WI38 (cell line): ENCODE results near the gene TBC1D20.
"Not testable (repeated sequence)": the region's sequence is repeated elsewhere in the genome, so short reads cannot be mapped to it uniquely, and the experiment has no call there.

Source experiments
- H3K4me3 ChIP-seq: 2 replicates; pipeline ENCODE4 v1.5.1; 2011; ENCODE audit warnings: low read depth, mild to moderate bottlenecking, control low read depth, low read length
- CTCF ChIP-seq: IDR thresholded peaks from 2 replicates; pipeline ENCODE4 v1.5.1; 2012; ENCODE audit warnings: low read depth, mild to moderate bottlenecking, control low read depth, low read length

Gene TBC1D20

GRCh38 chr20:458776-459175, 3.6 kb downstream of the TBC1D20 start:
- TF ChIP-seq CTCF = no peak
- no peak overlapping the region for H3K4me3 ChIP-seq

GRCh38 chr20:454951-455350, 7.4 kb downstream of the TBC1D20 start:
- H3K4me3 ChIP-seq = no peak overlapping the region
- no peak for TF ChIP-seq CTCF

DNA sequence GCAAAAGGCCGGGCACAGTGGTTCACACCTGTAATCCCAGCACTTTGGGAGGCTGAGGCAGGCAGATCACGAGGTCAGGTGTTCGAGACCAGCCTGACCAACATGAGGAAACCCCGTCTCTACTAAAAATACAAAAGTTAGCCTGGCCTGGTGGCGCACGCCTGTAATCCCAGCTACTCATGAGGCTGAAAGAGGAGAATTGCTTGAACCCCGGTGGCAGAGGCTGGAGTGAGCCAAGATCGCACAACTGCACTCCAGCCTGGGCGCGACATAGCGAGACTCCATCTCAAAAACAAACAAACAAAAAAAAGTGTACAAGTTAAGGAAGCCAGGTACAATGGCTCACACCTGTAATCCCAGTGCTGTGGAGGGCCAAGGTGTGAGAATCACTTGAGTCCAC, 10.3 kb downstream of the TBC1D20 start:
- not testable (repeated sequence) for H3K4me3 ChIP-seq

DNA sequence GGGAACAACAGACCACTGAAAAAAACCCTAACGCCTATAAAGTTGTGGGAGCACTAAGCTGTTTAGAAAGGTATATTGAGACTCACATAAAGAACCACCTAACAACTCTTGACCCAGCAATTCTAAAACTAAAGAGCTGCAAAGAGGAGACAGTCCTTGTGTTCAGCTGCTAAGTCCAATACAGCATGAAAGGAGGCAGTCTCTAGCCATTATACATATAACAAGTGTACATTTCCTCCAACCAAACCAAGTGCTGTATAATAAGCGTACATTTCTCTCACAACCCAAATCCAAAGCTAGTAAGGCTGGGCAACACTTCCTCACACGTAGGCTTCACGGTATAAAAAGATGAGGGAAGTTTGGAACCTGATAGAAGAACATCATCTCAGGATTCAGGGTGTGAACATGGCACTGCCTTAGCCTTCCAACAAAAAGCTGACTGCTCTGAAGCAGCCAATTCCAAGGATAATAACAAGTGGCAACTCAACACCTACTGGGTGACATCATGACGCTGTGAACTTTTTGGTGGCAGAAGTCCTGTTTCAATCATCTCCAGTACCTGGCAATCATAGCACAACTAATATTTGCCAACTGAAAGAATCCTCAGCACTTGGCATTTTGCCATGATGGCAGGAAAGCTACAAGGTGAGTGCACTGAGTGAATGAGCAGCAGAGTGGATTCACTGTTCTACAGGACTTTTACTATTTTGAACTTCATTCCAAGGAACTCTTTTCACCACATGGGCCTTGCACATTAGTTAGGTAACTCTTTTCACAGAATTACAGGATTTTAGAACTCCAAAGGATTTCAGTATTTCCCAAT, 16.6 kb downstream of the TBC1D20 start:
- TF ChIP-seq CTCF = no peak
- H3K4me3 ChIP-seq = no peak overlapping the region

GRCh38 chr20:444862-445426, 17.4 kb downstream of the TBC1D20 start:
- no peak for TF ChIP-seq CTCF
- H3K4me3 ChIP-seq = no peak overlapping the region

GRCh38 chr20:444117-444516, 18.2 kb downstream of the TBC1D20 start:
- no peak for TF ChIP-seq CTCF
- H3K4me3 ChIP-seq = no peak overlapping the region

- TF ChIP-seq CTCF = no peak
- no peak overlapping the region for H3K4me3 ChIP-seq
Measured at GRCh38 chr20:443223-443775, 19.0 kb downstream of the TBC1D20 start.
